H1 (cell line): ENCODE measurements around the gene FXR2. TPM values are rescaled to one million over a fixed set of nuclear protein-coding genes. Genes with fewer than 3 reads are reported as not detected.

ENCODE experiments used
- CHD1 ChIP-seq: IDR thresholded peaks from 2 replicates; pipeline ENCODE4 v1.6.1; 2012; ENCODE audit warnings: low read depth, low read length, improper control_type of control experiment
- CREB1 ChIP-seq: IDR thresholded peaks from 2 replicates; pipeline ENCODE4 v1.6.1; 2012; ENCODE audit warnings: inconsistent platforms
- EZH2 ChIP-seq: fragments of 200-600 bp; sonication (generic); IDR thresholded peaks from 2 replicates; pipeline ENCODE4 v1.7.1; 2012; ENCODE audit warnings: low read depth, mild to moderate bottlenecking, moderate library complexity, low read length, inconsistent platforms; ENCODE audit not compliant: severe bottlenecking
- NANOG ChIP-seq: IDR thresholded peaks from 2 replicates; pipeline ENCODE4 v1.6.1; 2011; ENCODE audit warnings: low read length, low read depth, mild to moderate bottlenecking, inconsistent platforms; ENCODE audit not compliant: insufficient read depth, poor library complexity, severe bottlenecking
- POLR2A ChIP-seq, 2 experiments: IDR thresholded peaks; 1 replicate in 1 of 2; 2 replicates in 1 of 2; pipeline ENCODE4 v1.6.1; 2011; ENCODE audit warnings: low read depth in 2 of 2, low read length in 2 of 2, mild to moderate bottlenecking in 2 of 2; ENCODE audit errors: control extremely low read depth in 1 of 2
- POU5F1 ChIP-seq: IDR thresholded peaks from 2 replicates; pipeline ENCODE4 v1.6.1; 2011; ENCODE audit warnings: low read depth, mild to moderate bottlenecking, low read length, moderate library complexity
- SP4 ChIP-seq: IDR thresholded peaks from 2 replicates; pipeline ENCODE4 v1.6.1; 2012; ENCODE audit warnings: low read length, inconsistent platforms
- SRF ChIP-seq: IDR thresholded peaks from 2 replicates; pipeline ENCODE4 v1.6.1; 2011; ENCODE audit warnings: mild to moderate bottlenecking, low read depth, low read length, moderate library complexity
- TAF7 ChIP-seq: optimal IDR thresholded peaks from 2 replicates; pipeline ENCODE3; 2011; ENCODE audit warnings: low read depth, mild to moderate bottlenecking, inconsistent platforms, low read length, moderate library complexity, borderline replicate concordance
- TCF12 ChIP-seq: IDR thresholded peaks from 2 replicates; pipeline ENCODE4 v1.6.1; 2011; ENCODE audit warnings: low read depth, mild to moderate bottlenecking, low read length
- ZNF274 ChIP-seq: IDR thresholded peaks from 2 replicates; pipeline ENCODE4 v1.7.0; 2012; ENCODE audit warnings: low read length, borderline replicate concordance; ENCODE audit errors: extremely low read depth
- polyA plus RNA-seq, 7 experiments: library from polyadenylated mRNA; depleted of rRNA in 3 of 7; stranded (reverse) in 5 of 7; unstranded in 2 of 7; fragments of >200 nt in 5 of 7; fragments of 200-250 nt in 2 of 7; gene quantifications; 1 replicate in 5 of 7; 2 replicates in 1 of 7; 4 replicates in 1 of 7; pipeline versions ENCODE4 v1.2.1 to v1.2.3, GENCODE V29; 2011 to 2013; ENCODE audit warnings: missing spikeins in 2 of 7, mixed read lengths in 2 of 7
- total RNA-seq: library from RNA; stranded (reverse); fragmentation: NEBNext Ultra II Directional; extraction: Animal tissue kit (Norgen Biotek cat#: 25700); gene quantifications from 2 replicates; pipeline ENCODE4 v1.2.1, GENCODE V29; 2021
- TF ChIP-seq, protein P1 (sequence below): fragments of 300-600 bp; sonication (generic); IDR thresholded peaks from 2 replicates; pipeline ENCODE4 v1.7.1; 2012; ENCODE audit warnings: low read length, moderate library complexity, mild to moderate bottlenecking, inconsistent platforms; ENCODE audit not compliant: insufficient replicate concordance
- TF ChIP-seq, protein P2 (sequence below): IDR thresholded peaks from 2 replicates; pipeline ENCODE4 v1.6.1; 2012; ENCODE audit warnings: inconsistent platforms

The FXR2 gene
- total and polyA plus RNA-seq, 2 of the 8 experiments (the other 6 are each of a cell fraction or from before 2014, with no cell fraction given) = 26.2 to 44.0 TPM

DNA sequence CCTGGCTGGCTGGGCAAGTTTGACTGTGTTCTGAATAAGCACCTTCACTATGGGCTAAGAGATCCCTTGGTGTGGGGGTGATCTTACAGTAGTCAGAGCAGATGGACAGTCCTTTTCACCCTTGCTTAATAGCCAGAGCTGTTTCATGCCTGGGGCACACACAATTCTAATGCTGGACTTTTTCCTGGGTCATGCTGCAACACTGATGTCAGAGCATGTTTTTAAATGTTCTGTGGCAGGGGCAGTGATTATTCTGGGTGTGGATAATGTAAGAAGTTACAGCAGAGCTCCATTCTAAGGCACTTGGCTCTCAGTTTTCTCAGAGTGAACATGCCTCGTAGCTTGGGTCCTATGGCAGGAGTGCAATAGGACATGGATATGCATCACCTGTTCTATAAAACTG is 39.2 kb downstream of the FXR2 start (continued):
- TF ChIP-seq, protein P1, sequence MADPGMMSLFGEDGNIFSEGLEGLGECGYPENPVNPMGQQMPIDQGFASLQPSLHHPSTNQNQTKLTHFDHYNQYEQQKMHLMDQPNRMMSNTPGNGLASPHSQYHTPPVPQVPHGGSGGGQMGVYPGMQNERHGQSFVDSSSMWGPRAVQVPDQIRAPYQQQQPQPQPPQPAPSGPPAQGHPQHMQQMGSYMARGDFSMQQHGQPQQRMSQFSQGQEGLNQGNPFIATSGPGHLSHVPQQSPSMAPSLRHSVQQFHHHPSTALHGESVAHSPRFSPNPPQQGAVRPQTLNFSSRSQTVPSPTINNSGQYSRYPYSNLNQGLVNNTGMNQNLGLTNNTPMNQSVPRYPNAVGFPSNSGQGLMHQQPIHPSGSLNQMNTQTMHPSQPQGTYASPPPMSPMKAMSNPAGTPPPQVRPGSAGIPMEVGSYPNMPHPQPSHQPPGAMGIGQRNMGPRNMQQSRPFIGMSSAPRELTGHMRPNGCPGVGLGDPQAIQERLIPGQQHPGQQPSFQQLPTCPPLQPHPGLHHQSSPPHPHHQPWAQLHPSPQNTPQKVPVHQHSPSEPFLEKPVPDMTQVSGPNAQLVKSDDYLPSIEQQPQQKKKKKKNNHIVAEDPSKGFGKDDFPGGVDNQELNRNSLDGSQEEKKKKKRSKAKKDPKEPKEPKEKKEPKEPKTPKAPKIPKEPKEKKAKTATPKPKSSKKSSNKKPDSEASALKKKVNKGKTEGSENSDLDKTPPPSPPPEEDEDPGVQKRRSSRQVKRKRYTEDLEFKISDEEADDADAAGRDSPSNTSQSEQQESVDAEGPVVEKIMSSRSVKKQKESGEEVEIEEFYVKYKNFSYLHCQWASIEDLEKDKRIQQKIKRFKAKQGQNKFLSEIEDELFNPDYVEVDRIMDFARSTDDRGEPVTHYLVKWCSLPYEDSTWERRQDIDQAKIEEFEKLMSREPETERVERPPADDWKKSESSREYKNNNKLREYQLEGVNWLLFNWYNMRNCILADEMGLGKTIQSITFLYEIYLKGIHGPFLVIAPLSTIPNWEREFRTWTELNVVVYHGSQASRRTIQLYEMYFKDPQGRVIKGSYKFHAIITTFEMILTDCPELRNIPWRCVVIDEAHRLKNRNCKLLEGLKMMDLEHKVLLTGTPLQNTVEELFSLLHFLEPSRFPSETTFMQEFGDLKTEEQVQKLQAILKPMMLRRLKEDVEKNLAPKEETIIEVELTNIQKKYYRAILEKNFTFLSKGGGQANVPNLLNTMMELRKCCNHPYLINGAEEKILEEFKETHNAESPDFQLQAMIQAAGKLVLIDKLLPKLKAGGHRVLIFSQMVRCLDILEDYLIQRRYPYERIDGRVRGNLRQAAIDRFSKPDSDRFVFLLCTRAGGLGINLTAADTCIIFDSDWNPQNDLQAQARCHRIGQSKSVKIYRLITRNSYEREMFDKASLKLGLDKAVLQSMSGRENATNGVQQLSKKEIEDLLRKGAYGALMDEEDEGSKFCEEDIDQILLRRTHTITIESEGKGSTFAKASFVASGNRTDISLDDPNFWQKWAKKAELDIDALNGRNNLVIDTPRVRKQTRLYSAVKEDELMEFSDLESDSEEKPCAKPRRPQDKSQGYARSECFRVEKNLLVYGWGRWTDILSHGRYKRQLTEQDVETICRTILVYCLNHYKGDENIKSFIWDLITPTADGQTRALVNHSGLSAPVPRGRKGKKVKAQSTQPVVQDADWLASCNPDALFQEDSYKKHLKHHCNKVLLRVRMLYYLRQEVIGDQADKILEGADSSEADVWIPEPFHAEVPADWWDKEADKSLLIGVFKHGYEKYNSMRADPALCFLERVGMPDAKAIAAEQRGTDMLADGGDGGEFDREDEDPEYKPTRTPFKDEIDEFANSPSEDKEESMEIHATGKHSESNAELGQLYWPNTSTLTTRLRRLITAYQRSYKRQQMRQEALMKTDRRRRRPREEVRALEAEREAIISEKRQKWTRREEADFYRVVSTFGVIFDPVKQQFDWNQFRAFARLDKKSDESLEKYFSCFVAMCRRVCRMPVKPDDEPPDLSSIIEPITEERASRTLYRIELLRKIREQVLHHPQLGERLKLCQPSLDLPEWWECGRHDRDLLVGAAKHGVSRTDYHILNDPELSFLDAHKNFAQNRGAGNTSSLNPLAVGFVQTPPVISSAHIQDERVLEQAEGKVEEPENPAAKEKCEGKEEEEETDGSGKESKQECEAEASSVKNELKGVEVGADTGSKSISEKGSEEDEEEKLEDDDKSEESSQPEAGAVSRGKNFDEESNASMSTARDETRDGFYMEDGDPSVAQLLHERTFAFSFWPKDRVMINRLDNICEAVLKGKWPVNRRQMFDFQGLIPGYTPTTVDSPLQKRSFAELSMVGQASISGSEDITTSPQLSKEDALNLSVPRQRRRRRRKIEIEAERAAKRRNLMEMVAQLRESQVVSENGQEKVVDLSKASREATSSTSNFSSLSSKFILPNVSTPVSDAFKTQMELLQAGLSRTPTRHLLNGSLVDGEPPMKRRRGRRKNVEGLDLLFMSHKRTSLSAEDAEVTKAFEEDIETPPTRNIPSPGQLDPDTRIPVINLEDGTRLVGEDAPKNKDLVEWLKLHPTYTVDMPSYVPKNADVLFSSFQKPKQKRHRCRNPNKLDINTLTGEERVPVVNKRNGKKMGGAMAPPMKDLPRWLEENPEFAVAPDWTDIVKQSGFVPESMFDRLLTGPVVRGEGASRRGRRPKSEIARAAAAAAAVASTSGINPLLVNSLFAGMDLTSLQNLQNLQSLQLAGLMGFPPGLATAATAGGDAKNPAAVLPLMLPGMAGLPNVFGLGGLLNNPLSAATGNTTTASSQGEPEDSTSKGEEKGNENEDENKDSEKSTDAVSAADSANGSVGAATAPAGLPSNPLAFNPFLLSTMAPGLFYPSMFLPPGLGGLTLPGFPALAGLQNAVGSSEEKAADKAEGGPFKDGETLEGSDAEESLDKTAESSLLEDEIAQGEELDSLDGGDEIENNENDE = no peak
- TF ChIP-seq EZH2 (no peak), POLR2A (IDR thresholded peaks at IDR 0.05; ENCODE audit: control extremely low read depth in 1 of 2, low read depth in 2 of 2, low read length in 2 of 2) (peak; percentile 17; a peak in 2 of 3 replicates), TCF12 (no peak), SP4 (no peak), NANOG (no peak), TAF7 (peak; percentile 24), SRF (no peak), ZNF274 (no peak), CREB1 (no peak), CHD1 (no peak), POU5F1 (no peak)
- TF ChIP-seq, protein P2, sequence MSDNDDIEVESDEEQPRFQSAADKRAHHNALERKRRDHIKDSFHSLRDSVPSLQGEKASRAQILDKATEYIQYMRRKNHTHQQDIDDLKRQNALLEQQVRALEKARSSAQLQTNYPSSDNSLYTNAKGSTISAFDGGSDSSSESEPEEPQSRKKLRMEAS = no peak
